ENCODE results near the gene SLIT3. TPM values are rescaled to one million over a fixed set of nuclear protein-coding genes. Genes with fewer than 3 reads are reported as not detected.

The SLIT3 gene
- total and polyA plus RNA-seq, 2 donors (not counting 3 experiments of a cell fraction or from before 2014, with no cell fraction given), result 0.90 to 1.0 TPM

GRCh38 chr5:168844016-168844921 is 456.7 kb downstream of the SLIT3 start:
- ChIA-PET POLR2A (no interaction called here), CTCF (no interaction called here)
- no peaks in the 10 kb centered on the region for H3K4me1 ChIP-seq (ENCODE audit: control insufficient read depth, extremely low read depth, insufficient read depth, low read length)
- H3K9me1 ChIP-seq (replicated peaks; ENCODE audit: control insufficient read depth, extremely low read depth, insufficient read depth, low read length), result no peaks in the 10 kb centered on the region
- BruUV-seq (replicated peaks), result no TSS peak
- DNase-seq (ENCODE audit: low read depth, low spot score), result no peak
- FAIRE-seq, result no peak
- no peak for TF ChIP-seq EZH2 (IDR thresholded peaks at IDR 0.05; ENCODE audit: borderline replicate concordance, low read depth, low read length, severe bottlenecking)
- no peak for TF ChIP-seq MYC (IDR thresholded peaks at IDR 0.05; ENCODE audit: low read depth, low read length)
- TF ChIP-seq FOS (IDR thresholded peaks at IDR 0.05; ENCODE audit: borderline replicate concordance, insufficient read depth, low read length), result no peak
- TF ChIP-seq CTCF (IDR thresholded peaks at IDR 0.05; ENCODE audit: extremely low read depth in 1 of 2, insufficient read depth in 1 of 2, low read depth in 1 of 2, low read length in 2 of 2), result no peak
- no peak for TF ChIP-seq MAX (IDR thresholded peaks at IDR 0.05; ENCODE audit: insufficient read depth, insufficient read length)
- no peak for TF ChIP-seq POLR2AphosphoS5 (IDR thresholded peaks at IDR 0.05; ENCODE audit: insufficient read depth, low read depth, low read length)
- no peak for TF ChIP-seq JUN (IDR thresholded peaks at IDR 0.05; ENCODE audit: borderline replicate concordance, insufficient read depth, insufficient read length, low read depth)
- no peak for TF ChIP-seq GATA2 (IDR thresholded peaks at IDR 0.05; ENCODE audit: insufficient read depth, insufficient read length, low read depth, low read length)
- TF ChIP-seq POLR2A (IDR thresholded peaks at IDR 0.05; ENCODE audit: low read depth, low read length), result no peak
- no peaks in the 10 kb centered on the region for H3K36me3 ChIP-seq (ENCODE audit: control insufficient read depth in 2 of 2, extremely low read depth in 1 of 2, insufficient read depth in 2 of 2, low read length in 2 of 2)
- no peak overlapping the region for H3K9ac ChIP-seq (replicated peaks; ENCODE audit: extremely low read depth, insufficient read depth, low read length)
- intact Hi-C loops (cut with micrococcal nuclease), result no loop called here
- H3K79me2 ChIP-seq (ENCODE audit: control insufficient read depth, insufficient read depth, low read length), result no peaks in the 10 kb centered on the region
- H4K20me1 ChIP-seq (replicated peaks; ENCODE audit: control insufficient read depth, extremely low read depth, insufficient read depth, low read length), result no peaks in the 10 kb centered on the region
- no peak overlapping the region for H3K27ac ChIP-seq (ENCODE audit: insufficient read depth, low read depth, low read length)
- H2AFZ ChIP-seq (ENCODE audit: low read depth, low read length), result no peak overlapping the region
- dilution Hi-C loops (cut with MboI; ENCODE audit: extremely low pct_ligation_motif_present, low sequenced_read_pairs), result no loop called here
- H3K27me3 ChIP-seq (ENCODE audit: control insufficient read depth in 2 of 2, insufficient read depth in 2 of 2, low read length in 2 of 2), result no peaks in the 10 kb centered on the region
- no peaks in the 10 kb centered on the region for H3K9me3 ChIP-seq (replicated peaks; ENCODE audit: control insufficient read depth, insufficient read depth, low read length)
- H3K4me2 ChIP-seq (ENCODE audit: insufficient read depth, low read length), result no peak overlapping the region
- H3K4me3 ChIP-seq (replicated peaks in 1 of 3; ENCODE audit: insufficient read depth in 1 of 3, low read depth in 1 of 3, low read length in 3 of 3), result no peak overlapping the region
